SK-N-SH (cell line): ENCODE data around the gene MOB2. TPM values are rescaled to one million over a fixed set of nuclear protein-coding genes. Genes with fewer than 3 reads are reported as not detected.

Experiments
- CTCF ChIA-PET: fragments of 300-600, 350-600 bp; formaldehyde crosslinking; extraction: SDS; loops from one replicate; lab custom pipeline; 2021; lab: Yijun Ruan, JAX
- POLR2A ChIA-PET: fragments of 350-600 bp; sonication (Branson Sonifier 250); formaldehyde crosslinking; extraction: SDS; loops from one replicate; lab custom pipeline; 2020; ENCODE audit warnings: antibody characterized with exemption, inconsistent platforms; lab: Yijun Ruan, JAX
- DNase-seq: peaks from one replicate; pipeline ENCODE4 v3.0.0; 2012
- H2AFZ ChIP-seq: fragments of 200-600 bp; sonication (generic); 2 replicates; pipeline ENCODE4 v1.8.1; 2016; ENCODE audit warnings: antibody characterized with exemption, mild to moderate bottlenecking, low read depth
- H3F3A ChIP-seq: fragments of 200-600 bp; sonication (generic); replicated peaks from 2 replicates; pipeline ENCODE3; 2016; ENCODE audit warnings: antibody characterized with exemption, mild to moderate bottlenecking; ENCODE audit not compliant: insufficient read depth
- H3K27ac ChIP-seq, 2 experiments: fragments of 200-500 bp in 1 of 2; fragments of 200-600 bp in 1 of 2; sonication (Bioruptor generic) in 1 of 2; sonication (generic), shearing (Covaris generic) in 1 of 2; 2 replicates each; pipeline versions ENCODE4 v1.5.1 to v1.6.1; 2014 to 2016; ENCODE audit warnings: low read depth in 2 of 2, inconsistent platforms in 1 of 2, low read length in 1 of 2, mild to moderate bottlenecking in 1 of 2, mixed read lengths in 1 of 2
- H3K27me3 ChIP-seq: fragments of 200-600 bp; sonication (generic), shearing (Covaris generic); 2 replicates; pipeline ENCODE4 v1.6.1; 2016; ENCODE audit warnings: mixed run types; ENCODE audit not compliant: insufficient read depth
- H3K36me3 ChIP-seq, 2 experiments: fragments of 200-500 bp in 1 of 2; fragments of 200-600 bp in 1 of 2; sonication (Bioruptor generic) in 1 of 2; sonication (generic) in 1 of 2; replicated peaks in 1 of 2; 2 replicates each; pipeline versions ENCODE3 to v1.5.1; 2014 to 2016; ENCODE audit warnings: low read length in 1 of 2, mild to moderate bottlenecking in 1 of 2; ENCODE audit not compliant: insufficient read depth in 2 of 2, control insufficient read depth in 1 of 2
- H3K4me1 ChIP-seq, 2 experiments: fragments of 200-500 bp in 1 of 2; fragments of 200-600 bp in 1 of 2; sonication (Bioruptor generic) in 1 of 2; sonication (generic), shearing (Covaris generic) in 1 of 2; 2 replicates each; pipeline versions ENCODE4 v1.5.1 to v1.6.1; 2014 to 2016; ENCODE audit warnings: low read depth in 1 of 2, low read length in 1 of 2, mixed run types in 1 of 2; ENCODE audit not compliant: insufficient read depth in 2 of 2, control insufficient read depth in 1 of 2
- H3K4me2 ChIP-seq: fragments of 200-600 bp; sonication (generic), shearing (Covaris generic); 2 replicates; pipeline ENCODE4 v1.6.1; 2017; ENCODE audit warnings: mixed run types
- H3K4me3 ChIP-seq, 2 experiments: fragments of 200-500 bp in 1 of 2; fragments of 200-600 bp in 1 of 2; sonication (Bioruptor generic) in 1 of 2; sonication (generic), shearing (Covaris generic) in 1 of 2; 2 replicates each; pipeline versions ENCODE4 v1.5.1 to v1.8.1; 2014 to 2016; ENCODE audit warnings: low read depth in 2 of 2, inconsistent platforms in 1 of 2, low read length in 1 of 2, mild to moderate bottlenecking in 1 of 2, mixed read lengths in 1 of 2, moderate library complexity in 1 of 2
- H3K79me2 ChIP-seq: fragments of 200-600 bp; sonication (generic); 2 replicates; pipeline ENCODE4 v1.8.1; 2017; ENCODE audit warnings: mild to moderate bottlenecking; ENCODE audit not compliant: insufficient read depth
- H3K9ac ChIP-seq: fragments of 200-600 bp; sonication (generic); 2 replicates; pipeline ENCODE4 v1.6.1; 2017; ENCODE audit warnings: mixed run types
- H3K9me2 ChIP-seq: fragments of 200-600 bp; sonication (generic); 2 replicates; pipeline ENCODE4 v1.6.1; 2017; ENCODE audit warnings: mixed run types
- H3K9me3 ChIP-seq: fragments of 200-600 bp; sonication (generic); 2 replicates; pipeline ENCODE4 v1.6.1; 2017; ENCODE audit warnings: mixed run types, mild to moderate bottlenecking, moderate library complexity
- H4K20me1 ChIP-seq: fragments of 200-600 bp; sonication (generic); 2 replicates; pipeline ENCODE4 v1.6.1; 2017; ENCODE audit warnings: mild to moderate bottlenecking, mixed run types; ENCODE audit not compliant: insufficient read depth
- EZH2phosphoT487 ChIP-seq: fragments of 200-600 bp; sonication (generic); IDR thresholded peaks from 2 replicates; pipeline ENCODE4 v1.6.1; 2017; ENCODE audit warnings: low read depth, mixed run types, mild to moderate bottlenecking, antibody characterized with exemption, moderate library complexity, borderline replicate concordance
- FOXJ3 ChIP-seq: sonication (generic); formaldehyde crosslinking; IDR thresholded peaks from 2 replicates; pipeline ENCODE4 v1.5.1; 2020; ENCODE audit warnings: mild to moderate bottlenecking, missing genetic modification reagents
- FOXM1 ChIP-seq: IDR thresholded peaks from 2 replicates; pipeline ENCODE4 v1.4.0; 2012; ENCODE audit warnings: low read depth, mild to moderate bottlenecking
- GABPA ChIP-seq: IDR thresholded peaks from 2 replicates; pipeline ENCODE4 v1.4.0; 2012; ENCODE audit warnings: low read depth, mild to moderate bottlenecking
- NRF1 ChIP-seq: IDR thresholded peaks from 2 replicates; pipeline ENCODE4 v1.6.1; 2012; ENCODE audit warnings: low read depth, mild to moderate bottlenecking, low read length
- RAD21 ChIP-seq: IDR thresholded peaks from 2 replicates; pipeline ENCODE4 v1.6.1; 2012; ENCODE audit warnings: mild to moderate bottlenecking, low read length
- RFX5 ChIP-seq: IDR thresholded peaks from 2 replicates; pipeline ENCODE4 v1.6.1; 2012; ENCODE audit warnings: mild to moderate bottlenecking, improper control_type of control experiment, low read length
- RXRA ChIP-seq: IDR thresholded peaks from 2 replicates; pipeline ENCODE4 v1.4.0; 2012; ENCODE audit warnings: low read depth, mild to moderate bottlenecking, borderline replicate concordance
- SIN3A ChIP-seq: IDR thresholded peaks from 2 replicates; pipeline ENCODE4 v1.6.1; 2012; ENCODE audit warnings: low read depth, mild to moderate bottlenecking, low read length, moderate library complexity, borderline replicate concordance
- TAF1 ChIP-seq: IDR thresholded peaks from 2 replicates; pipeline ENCODE4 v1.6.1; 2012; ENCODE audit warnings: low read depth, mild to moderate bottlenecking, low read length, moderate library complexity, borderline replicate concordance
- TCF12 ChIP-seq: IDR thresholded peaks from 2 replicates; pipeline ENCODE4 v1.4.0; 2012
- WGBS: methylation state at CpG from one replicate; pipeline ENCODE4 v1.1.6; 2017; ENCODE audit warnings: low lambda C conversion rate; 5-methylcytosine and 5-hydroxymethylcytosine counted together
- polyA plus RNA-seq, 3 experiments: library from polyadenylated mRNA; depleted of rRNA; stranded (reverse); fragments of >200 nt; gene quantifications; 2 replicates each; pipeline ENCODE4 v1.2.3, GENCODE V29; 2012
- TF ChIP-seq, protein P1 (sequence below): fragments of 200-600 bp; sonication (generic); IDR thresholded peaks from 2 replicates; pipeline ENCODE4 v1.6.1; 2017; ENCODE audit warnings: antibody characterized with exemption, mild to moderate bottlenecking, moderate library complexity
- TF ChIP-seq, protein P2 (sequence below): IDR thresholded peaks from 2 replicates; pipeline ENCODE4 v1.6.1; 2012; ENCODE audit warnings: mild to moderate bottlenecking, low read depth, low read length, moderate library complexity
- TF ChIP-seq, protein P3 (sequence below): IDR thresholded peaks from 2 replicates; pipeline ENCODE4 v1.4.0; 2012; ENCODE audit warnings: low read depth, borderline replicate concordance
- TF ChIP-seq, protein P4 (sequence below): IDR thresholded peaks from 2 replicates; pipeline ENCODE4 v1.4.0; 2012; ENCODE audit warnings: low read depth, borderline replicate concordance
- TF ChIP-seq, protein P5 (sequence below): fragments of 150-350 bp; IDR thresholded peaks from 2 replicates; pipeline ENCODE4 v1.6.1; 2016; ENCODE audit warnings: mild to moderate bottlenecking, low read depth, low read length
- TF ChIP-seq, protein P6 (sequence below): IDR thresholded peaks from 2 replicates; pipeline ENCODE4 v1.4.0; 2012; ENCODE audit warnings: low read depth

Gene MOB2
- polyA plus RNA-seq, 1 of the 3 experiments (the other 2 are of a cell fraction): 45.8 TPM

DNA sequence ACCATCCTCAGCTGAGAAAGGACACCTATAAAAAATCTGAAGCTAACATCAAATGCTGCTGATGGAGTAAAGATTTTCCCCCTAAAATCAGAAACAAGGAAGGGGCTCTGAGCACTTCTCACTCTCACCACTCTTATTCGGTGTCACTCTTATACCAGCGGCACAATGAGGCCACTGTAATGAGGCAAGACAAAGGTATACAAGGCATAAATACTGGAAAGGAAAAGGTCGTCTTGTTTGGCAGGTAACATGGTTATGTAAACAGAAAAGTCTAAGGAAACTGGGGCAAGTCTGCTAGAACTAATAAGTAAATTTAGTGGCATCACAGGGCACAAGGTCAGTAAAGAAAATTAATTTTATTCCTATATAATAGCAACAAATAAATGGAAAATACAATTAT lies 8.1 kb upstream of the MOB2 start (continued):
- TF ChIP-seq, protein P1, sequence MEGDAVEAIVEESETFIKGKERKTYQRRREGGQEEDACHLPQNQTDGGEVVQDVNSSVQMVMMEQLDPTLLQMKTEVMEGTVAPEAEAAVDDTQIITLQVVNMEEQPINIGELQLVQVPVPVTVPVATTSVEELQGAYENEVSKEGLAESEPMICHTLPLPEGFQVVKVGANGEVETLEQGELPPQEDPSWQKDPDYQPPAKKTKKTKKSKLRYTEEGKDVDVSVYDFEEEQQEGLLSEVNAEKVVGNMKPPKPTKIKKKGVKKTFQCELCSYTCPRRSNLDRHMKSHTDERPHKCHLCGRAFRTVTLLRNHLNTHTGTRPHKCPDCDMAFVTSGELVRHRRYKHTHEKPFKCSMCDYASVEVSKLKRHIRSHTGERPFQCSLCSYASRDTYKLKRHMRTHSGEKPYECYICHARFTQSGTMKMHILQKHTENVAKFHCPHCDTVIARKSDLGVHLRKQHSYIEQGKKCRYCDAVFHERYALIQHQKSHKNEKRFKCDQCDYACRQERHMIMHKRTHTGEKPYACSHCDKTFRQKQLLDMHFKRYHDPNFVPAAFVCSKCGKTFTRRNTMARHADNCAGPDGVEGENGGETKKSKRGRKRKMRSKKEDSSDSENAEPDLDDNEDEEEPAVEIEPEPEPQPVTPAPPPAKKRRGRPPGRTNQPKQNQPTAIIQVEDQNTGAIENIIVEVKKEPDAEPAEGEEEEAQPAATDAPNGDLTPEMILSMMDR: no peak

DNA sequence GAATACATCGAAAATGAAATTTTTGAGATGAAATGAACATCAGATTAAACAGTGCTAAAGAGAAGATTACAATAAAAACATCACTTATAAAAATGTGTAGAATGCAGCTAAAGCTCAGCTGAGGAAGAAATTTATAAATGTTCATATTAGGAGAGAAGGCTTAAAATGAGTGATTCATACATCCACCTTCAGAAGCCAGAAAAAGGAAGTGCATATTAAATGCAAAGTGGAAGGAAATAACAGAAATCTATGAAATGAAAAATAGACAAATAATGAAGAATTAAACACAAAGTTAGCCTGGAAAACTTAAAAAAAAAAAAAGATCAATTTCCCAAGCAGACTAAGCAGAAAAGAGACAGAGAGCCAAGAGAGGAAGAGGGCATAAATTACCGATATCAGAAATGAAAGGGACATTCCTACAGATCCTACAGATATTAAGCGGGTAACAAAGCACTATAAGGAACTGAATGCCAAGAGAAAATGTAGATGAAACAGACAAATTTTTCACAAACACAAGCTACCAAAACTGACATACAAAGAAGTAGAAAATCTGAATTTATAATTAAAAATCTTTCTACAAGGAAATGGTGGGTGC lies 7.2 kb upstream of the MOB2 start:
- no peak for DNase-seq
- Histone ChIP-seq H3K27me3 (no peaks in the 10 kb centered on the region), H4K20me1 (peaks cover 62% of the 10 kb centered on the region), H3K79me2 (peaks cover 81% of the 10 kb centered on the region), H3K9me3 (0 out of 2 replicates have a peak, but pooled peaks cover 5% of the 10 kb centered on the region), H3K9ac (no peak overlapping the region), H2AFZ (no peak overlapping the region), H3K4me3 (no peak overlapping the region), H3F3A (no peaks in the 10 kb centered on the region), H3K4me1 (peaks cover 0 to 11% of the 10 kb centered on the region in 2 experiments; a peak in 1 of 4 replicates), H3K27ac (no peak overlapping the region), H3K9me2 (no peaks in the 10 kb centered on the region), H3K4me2 (no peak overlapping the region), H3K36me3 (peaks cover 0 to 4% of the 10 kb centered on the region in 2 experiments)
- TF ChIP-seq GABPA (no peak), RXRA (no peak), FOXM1 (no peak), SIN3A (no peak), NRF1 (no peak), RFX5 (no peak), EZH2phosphoT487 (no peak), RAD21 (no peak), TAF1 (no peak), TCF12 (no peak), FOXJ3 (CRISPR knock-in tag) (no peak)
- TF ChIP-seq, protein P2, sequence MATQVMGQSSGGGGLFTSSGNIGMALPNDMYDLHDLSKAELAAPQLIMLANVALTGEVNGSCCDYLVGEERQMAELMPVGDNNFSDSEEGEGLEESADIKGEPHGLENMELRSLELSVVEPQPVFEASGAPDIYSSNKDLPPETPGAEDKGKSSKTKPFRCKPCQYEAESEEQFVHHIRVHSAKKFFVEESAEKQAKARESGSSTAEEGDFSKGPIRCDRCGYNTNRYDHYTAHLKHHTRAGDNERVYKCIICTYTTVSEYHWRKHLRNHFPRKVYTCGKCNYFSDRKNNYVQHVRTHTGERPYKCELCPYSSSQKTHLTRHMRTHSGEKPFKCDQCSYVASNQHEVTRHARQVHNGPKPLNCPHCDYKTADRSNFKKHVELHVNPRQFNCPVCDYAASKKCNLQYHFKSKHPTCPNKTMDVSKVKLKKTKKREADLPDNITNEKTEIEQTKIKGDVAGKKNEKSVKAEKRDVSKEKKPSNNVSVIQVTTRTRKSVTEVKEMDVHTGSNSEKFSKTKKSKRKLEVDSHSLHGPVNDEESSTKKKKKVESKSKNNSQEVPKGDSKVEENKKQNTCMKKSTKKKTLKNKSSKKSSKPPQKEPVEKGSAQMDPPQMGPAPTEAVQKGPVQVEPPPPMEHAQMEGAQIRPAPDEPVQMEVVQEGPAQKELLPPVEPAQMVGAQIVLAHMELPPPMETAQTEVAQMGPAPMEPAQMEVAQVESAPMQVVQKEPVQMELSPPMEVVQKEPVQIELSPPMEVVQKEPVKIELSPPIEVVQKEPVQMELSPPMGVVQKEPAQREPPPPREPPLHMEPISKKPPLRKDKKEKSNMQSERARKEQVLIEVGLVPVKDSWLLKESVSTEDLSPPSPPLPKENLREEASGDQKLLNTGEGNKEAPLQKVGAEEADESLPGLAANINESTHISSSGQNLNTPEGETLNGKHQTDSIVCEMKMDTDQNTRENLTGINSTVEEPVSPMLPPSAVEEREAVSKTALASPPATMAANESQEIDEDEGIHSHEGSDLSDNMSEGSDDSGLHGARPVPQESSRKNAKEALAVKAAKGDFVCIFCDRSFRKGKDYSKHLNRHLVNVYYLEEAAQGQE: no peak
- TF ChIP-seq, protein P3, sequence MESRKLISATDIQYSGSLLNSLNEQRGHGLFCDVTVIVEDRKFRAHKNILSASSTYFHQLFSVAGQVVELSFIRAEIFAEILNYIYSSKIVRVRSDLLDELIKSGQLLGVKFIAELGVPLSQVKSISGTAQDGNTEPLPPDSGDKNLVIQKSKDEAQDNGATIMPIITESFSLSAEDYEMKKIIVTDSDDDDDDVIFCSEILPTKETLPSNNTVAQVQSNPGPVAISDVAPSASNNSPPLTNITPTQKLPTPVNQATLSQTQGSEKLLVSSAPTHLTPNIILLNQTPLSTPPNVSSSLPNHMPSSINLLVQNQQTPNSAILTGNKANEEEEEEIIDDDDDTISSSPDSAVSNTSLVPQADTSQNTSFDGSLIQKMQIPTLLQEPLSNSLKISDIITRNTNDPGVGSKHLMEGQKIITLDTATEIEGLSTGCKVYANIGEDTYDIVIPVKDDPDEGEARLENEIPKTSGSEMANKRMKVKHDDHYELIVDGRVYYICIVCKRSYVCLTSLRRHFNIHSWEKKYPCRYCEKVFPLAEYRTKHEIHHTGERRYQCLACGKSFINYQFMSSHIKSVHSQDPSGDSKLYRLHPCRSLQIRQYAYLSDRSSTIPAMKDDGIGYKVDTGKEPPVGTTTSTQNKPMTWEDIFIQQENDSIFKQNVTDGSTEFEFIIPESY: no peak
- TF ChIP-seq, protein P4, sequence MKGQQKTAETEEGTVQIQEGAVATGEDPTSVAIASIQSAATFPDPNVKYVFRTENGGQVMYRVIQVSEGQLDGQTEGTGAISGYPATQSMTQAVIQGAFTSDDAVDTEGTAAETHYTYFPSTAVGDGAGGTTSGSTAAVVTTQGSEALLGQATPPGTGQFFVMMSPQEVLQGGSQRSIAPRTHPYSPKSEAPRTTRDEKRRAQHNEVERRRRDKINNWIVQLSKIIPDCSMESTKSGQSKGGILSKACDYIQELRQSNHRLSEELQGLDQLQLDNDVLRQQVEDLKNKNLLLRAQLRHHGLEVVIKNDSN: no peak
- TF ChIP-seq, protein P5, sequence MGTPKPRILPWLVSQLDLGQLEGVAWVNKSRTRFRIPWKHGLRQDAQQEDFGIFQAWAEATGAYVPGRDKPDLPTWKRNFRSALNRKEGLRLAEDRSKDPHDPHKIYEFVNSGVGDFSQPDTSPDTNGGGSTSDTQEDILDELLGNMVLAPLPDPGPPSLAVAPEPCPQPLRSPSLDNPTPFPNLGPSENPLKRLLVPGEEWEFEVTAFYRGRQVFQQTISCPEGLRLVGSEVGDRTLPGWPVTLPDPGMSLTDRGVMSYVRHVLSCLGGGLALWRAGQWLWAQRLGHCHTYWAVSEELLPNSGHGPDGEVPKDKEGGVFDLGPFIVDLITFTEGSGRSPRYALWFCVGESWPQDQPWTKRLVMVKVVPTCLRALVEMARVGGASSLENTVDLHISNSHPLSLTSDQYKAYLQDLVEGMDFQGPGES: no peak
- TF ChIP-seq, protein P6, sequence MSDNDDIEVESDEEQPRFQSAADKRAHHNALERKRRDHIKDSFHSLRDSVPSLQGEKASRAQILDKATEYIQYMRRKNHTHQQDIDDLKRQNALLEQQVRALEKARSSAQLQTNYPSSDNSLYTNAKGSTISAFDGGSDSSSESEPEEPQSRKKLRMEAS: no peak
- POLR2A ChIA-PET: no interaction called here
- CTCF ChIA-PET: interaction anchor here (1.6 kb wide), 1 partner anchor 9 kb away, joined by 7 read pairs; no protein-coding TSS in a partner anchor
- 79% methylated on average over 3 of the region's 3 CpGs for WGBS
